Activated T-helper 1 cell treated with Interleukin-2 at 50 U/mL for 16 hours (primary cell): Measurements from ENCODE around the gene C8A.

Experiments
- DNase-seq: peaks from one replicate; pipeline ENCODE4 v3.0.0-alpha.2; 2020; ENCODE audit warnings: low read depth

C8A gene

GRCh38 chr1:56967355-56967754, 112.8 kb downstream of the C8A start:
- DNase-seq, result no peak
